Transverse colon (tissue), 4 donors: ENCODE measurements around the gene EMD. TPM values are rescaled to one million over a fixed set of nuclear protein-coding genes. Genes with fewer than 3 reads are reported as not detected.

Experiments used
- DNase-seq: peaks from one replicate; pipeline ENCODE4 v3.0.0-alpha.2; 2019
- H3K27ac ChIP-seq, 4 donors: fragments of 200-600 bp; sonication (generic); 2 replicates each; pipeline ENCODE4 v1.5.1; 2016 to 2018; ENCODE audit warnings: inconsistent platforms in 4 of 4
- H3K27me3 ChIP-seq: fragments of 200-600 bp; sonication (generic); 2 replicates; pipeline ENCODE4 v1.5.1; 2017; ENCODE audit warnings: inconsistent platforms
- H3K36me3 ChIP-seq, 4 donors: fragments of 200-600 bp; sonication (generic); 2 replicates each; pipeline ENCODE4 v1.5.1; 2017 to 2019; ENCODE audit warnings: inconsistent platforms in 4 of 4
- H3K4me1 ChIP-seq, 4 donors: fragments of 200-600 bp; sonication (generic); 2 replicates each; pipeline ENCODE4 v1.5.1; 2017 to 2020; ENCODE audit warnings: inconsistent platforms in 4 of 4
- H3K4me3 ChIP-seq, 4 donors: fragments of 200-600 bp; sonication (generic); 1 replicate in 1 of 4; 2 replicates in 3 of 4; pipeline versions ENCODE4 v1.5.1 to v1.6.1; 2017 to 2019; ENCODE audit warnings: inconsistent platforms in 4 of 4
- H3K9me3 ChIP-seq, 2 donors: fragments of 200-600 bp; sonication (generic); 2 replicates each; pipeline ENCODE4 v1.5.1; 2017 to 2019; ENCODE audit warnings: inconsistent platforms in 2 of 2
- CTCF ChIP-seq, 5 experiments: fragments of 200-600 bp in 3 of 5; fragments of 450-650 bp in 2 of 5; sonication (generic) in 3 of 5; IDR thresholded peaks; 1 replicate in 2 of 5; 2 replicates in 3 of 5; pipeline ENCODE4 v1.5.1; 2016 to 2017; ENCODE audit warnings: antibody characterized with exemption in 5 of 5, inconsistent platforms in 3 of 5, mild to moderate bottlenecking in 2 of 5, moderate library complexity in 1 of 5
- EP300 ChIP-seq: sonication (generic); formaldehyde crosslinking; IDR thresholded peaks from one replicate; pipeline ENCODE4 v1.6.1; 2017; ENCODE audit warnings: antibody characterized with exemption, low read depth
- POLR2A ChIP-seq: fragments of 450-650 bp; IDR thresholded peaks from one replicate; pipeline ENCODE4 v1.6.1; 2016; ENCODE audit warnings: antibody characterized with exemption, mild to moderate bottlenecking, moderate library complexity
- POLR2AphosphoS5 ChIP-seq, 3 donors: sonication (generic); formaldehyde crosslinking; IDR thresholded peaks; one replicate each; pipeline ENCODE4 v1.6.1; 2016; ENCODE audit warnings: antibody characterized with exemption in 3 of 3
- WGBS, 2 donors: methylation state at CpG; one replicate each; pipeline ENCODE4 v1.1.5; 2018; ENCODE audit warnings: low coverage in 1 of 2; 5-methylcytosine and 5-hydroxymethylcytosine counted together
- in situ Hi-C, 4 donors: fragments of 200-750 bp; cut with MboI; loops; one replicate each; pipeline versions ENCODE4 v1.15.0 to v1.15.1; 2017; ENCODE audit warnings: low sequenced_read_pairs in 3 of 4, low pct_ligation_motif_present in 1 of 4, low pct_unique_long_range_greater_than_20kb in 1 of 4
- intact Hi-C: fragments of 100-400 bp; cut with DNase I; formaldehyde crosslinking; loops from one replicate; pipeline ENCODE4 v1.15.1; 2023; ENCODE audit warnings: low total_unique reads
- total RNA-seq, 4 donors: library from RNA; depleted of rRNA; stranded (reverse); fragments of >200 nt; gene quantifications; one replicate each; pipeline ENCODE4 v1.1.0, GENCODE V29; 2016

Gene EMD
- total RNA-seq, 4 donors from 2014 or later = 27.3 to 89.8 (median 55.5) TPM

GRCh38 chrX:154368630-154369448 lies 10.3 kb upstream of the EMD start:
- in situ Hi-C loops (no loop called here), intact Hi-C loops (no loop called here)
- TF ChIP-seq POLR2AphosphoS5 (IDR thresholded peaks at IDR 0.05) (peak in 2 of 3 donors; percentile 17 to 36), CTCF (IDR thresholded peaks at IDR 0.05) (no peak)
- DNase-seq = peak; percentile 75
- H3K4me3 ChIP-seq = peak overlapping the region; percentile 28 to 63 (median 42)
- peaks cover 14% of the 10 kb centered on the region for H3K27me3 ChIP-seq
- H3K4me1 ChIP-seq = peaks cover 0 to 40% (median 9%) of the 10 kb centered on the region in 4 donors
- WGBS, 2 donors = 42% methylated on average over 14 of the region's 16 CpGs; no CpG with 5 or more reads in 1 of the 2 donors
- no peaks in the 10 kb centered on the region for H3K9me3 ChIP-seq
- peak overlapping the region; percentile 95 to 99 (median 97) for H3K27ac ChIP-seq
- H3K36me3 ChIP-seq = no peaks in the 10 kb centered on the region

GRCh38 chrX:154369449-154370299 lies 9.4 kb upstream of the EMD start:
- Histone ChIP-seq H3K4me3 (peak overlapping the region; percentile 48 to 64 (median 56)), H3K4me1 (peaks cover 0 to 45% (median 10%) of the 10 kb centered on the region in 4 donors), H3K27me3 (peaks cover 14% of the 10 kb centered on the region), H3K36me3 (no peaks in the 10 kb centered on the region), H3K27ac (peak overlapping the region; percentile 95 to 99 (median 97)), H3K9me3 (no peaks in the 10 kb centered on the region)
- DNase-seq = peak; percentile 64
- intact Hi-C loops (no loop called here), in situ Hi-C loops (no loop called here)
- TF ChIP-seq CTCF (IDR thresholded peaks at IDR 0.05) (no peak), EP300 (no peak), POLR2AphosphoS5 (IDR thresholded peaks at IDR 0.05) (peak; percentile 46 to 64 (median 54)), POLR2A (no peak)
- WGBS, 2 donors = 48% methylated on average over 12 of the region's 13 CpGs; no CpG with 5 or more reads in 1 of the 2 donors

- in situ Hi-C loops = no loop called here
- DNase-seq = no peak
- WGBS, 2 donors = 66% methylated on average over 32 of the region's 63 CpGs; no CpG with 5 or more reads in 1 of the 2 donors
- Histone ChIP-seq H3K27ac (peak overlapping the region; percentile 95 to 99 (median 97)), H3K27me3 (peaks cover 14% of the 10 kb centered on the region), H3K4me3 (peak overlapping the region; percentile 48 to 64 (median 56)), H3K36me3 (no peaks in the 10 kb centered on the region), H3K4me1 (peaks cover 0 to 45% (median 12%) of the 10 kb centered on the region in 4 donors), H3K9me3 (no peaks in the 10 kb centered on the region)
- TF ChIP-seq EP300 (no peak), CTCF (IDR thresholded peaks at IDR 0.05) (no peak), POLR2A (no peak)
- intact Hi-C loops = no loop called here
Observed at GRCh38 chrX:154370300-154371016, 8.6 kb upstream of the EMD start.
